Uterus (tissue), 4 donors: ENCODE measurements around the gene C9orf72. TPM values are rescaled to one million over a fixed set of nuclear protein-coding genes. Genes with fewer than 3 reads are reported as not detected.

Experiments
- total RNA-seq, 4 donors: library from RNA; depleted of rRNA in 3 of 4; stranded (reverse); fragments of >200 nt in 3 of 4; gene quantifications; one replicate each; pipeline versions ENCODE4 v1.1.0 to v1.2.4, GENCODE V29; 2014 to 2023
- donor health status: DM: yes; HTN: yes; CAD: no.

Gene C9orf72
- total RNA-seq, 4 donors from 2014 or later = 16.1 to 46.2 (median 32.1) TPM

Other genes starting within 250 kb of the C9orf72 start
- not detected for gene IFNK, start 49.2 kb downstream of the C9orf72 start, total RNA-seq
- 10 to 100 TPM in 2 of 4 donors, 1 to 10 TPM in 2; 2.0 to 34.4 (median 12.6) TPM for gene MOB3B, start 43.7 kb downstream of the C9orf72 start, total RNA-seq